Left lung (tissue), 10 donors: ENCODE results near the gene GMDS. TPM values are rescaled to one million over a fixed set of nuclear protein-coding genes. Genes with fewer than 3 reads are reported as not detected.

Experiments used
- ATAC-seq: fragments of 200-7000 bp; cut with Tn5 transposase; one replicate; pipeline ENCODE4 v1.9.1; 2020; ENCODE audit warnings: moderate library complexity
- DNase-seq, 4 donors: peaks; one replicate each; pipeline ENCODE4 v3.0.0-alpha.2; 2013 to 2020
- H3K27ac ChIP-seq, 2 donors: fragments of 200-600 bp; sonication (generic) in 1 of 2; one replicate each; pipeline versions ENCODE4 v1.5.0 to v1.8.0; 2020 to 2021
- H3K27me3 ChIP-seq, 2 donors: fragments of 200-600 bp; sonication (generic) in 1 of 2; one replicate each; pipeline versions ENCODE4 v1.5.0 to v1.8.0; 2020 to 2021
- H3K36me3 ChIP-seq, 2 donors: fragments of 200-600 bp; sonication (generic) in 1 of 2; one replicate each; pipeline versions ENCODE4 v1.5.0 to v1.8.0; 2020 to 2021
- H3K4me1 ChIP-seq, 2 donors: fragments of 200-600 bp; one replicate each; pipeline ENCODE4 v1.8.0; 2021
- H3K4me3 ChIP-seq, 2 donors: fragments of 200-600 bp; sonication (generic) in 1 of 2; one replicate each; pipeline versions ENCODE4 v1.5.0 to v1.8.0; 2020 to 2021; ENCODE audit warnings: mild to moderate bottlenecking in 1 of 2
- H3K9me3 ChIP-seq, 2 donors: fragments of 200-600 bp; sonication (generic) in 1 of 2; one replicate each; pipeline versions ENCODE4 v1.5.0 to v1.8.0; 2020 to 2021
- CTCF ChIP-seq, 2 donors: fragments of 200-600 bp; sonication (generic) in 1 of 2; IDR thresholded peaks; one replicate each; pipeline versions ENCODE4 v1.5.0 to v1.8.0; 2021; ENCODE audit warnings: antibody characterized with exemption in 2 of 2
- intact Hi-C, 2 donors: fragments of 100-400 bp; cut with DNase I; formaldehyde crosslinking; loops; one replicate each; pipeline versions ENCODE4 v1.11.2 to v1.14.2; 2022
- polyA plus RNA-seq, 6 donors: library from polyadenylated mRNA; unstranded; fragments of 120-200 nt; gene quantifications; one replicate each; pipeline ENCODE4 v1.2.1, GENCODE V29; 2013; ENCODE audit not compliant: insufficient read length in 6 of 6
- total RNA-seq, 2 donors: library from RNA; stranded (reverse); fragmentation: NEBNext Ultra II Directional; extraction: Animal tissue kit (Norgen Biotek cat#: 25700); gene quantifications; one replicate each; pipeline ENCODE4 v1.2.1, GENCODE V29; 2021
- donor health status: DM: no; HTN: yes; CAD: no.
- donor health status: DM: no; HTN: no; CAD: no.

GMDS gene
- total and polyA plus RNA-seq, 8 donors, result 16.5 to 25.4 (median 21.2) TPM

GRCh38 chr6:1610497-1611321 is 634.7 kb downstream of the GMDS start:
- ATAC-seq, result peak; percentile 2
- H3K4me3 ChIP-seq, result peak overlapping the region; percentile 27 to 59
- intact Hi-C loops, result no loop called here
- peaks cover 12 to 67% of the 10 kb centered on the region in 2 donors for H3K4me1 ChIP-seq
- peak in 1 of 4 donors; percentile 86 for DNase-seq
- no peaks in the 10 kb centered on the region for H3K9me3 ChIP-seq
- H3K36me3 ChIP-seq, result no peaks in the 10 kb centered on the region
- no peak overlapping the region for H3K27ac ChIP-seq
- TF ChIP-seq CTCF (IDR thresholded peaks at IDR 0.05), result no peak
- peaks cover 84 to 100% of the 10 kb centered on the region in 2 donors for H3K27me3 ChIP-seq

- ATAC-seq (peak; percentile 92), DNase-seq (peak in 3 of 4 donors; percentile 80 to 94 (median 83))
- intact Hi-C loops, result loop anchor here in 1 of 2 donors (5.0 to 10.0 kb wide), 5 partner anchors 75 to 835 kb away; no protein-coding TSS in a partner anchor
- no peaks in the 10 kb centered on the region for H3K36me3 ChIP-seq
- TF ChIP-seq CTCF (IDR thresholded peaks at IDR 0.05), result no peak
- no peaks in the 10 kb centered on the region for H3K9me3 ChIP-seq
- peak within 1 kb of the TSS; percentile 55 to 59 for H3K27ac ChIP-seq
- peaks cover 84 to 100% of the 10 kb centered on the region in 2 donors for H3K27me3 ChIP-seq
- H3K4me1 ChIP-seq, result peaks cover 12 to 70% of the 10 kb centered on the region in 2 donors
- peak within 1 kb of the TSS; percentile 44 to 59 for H3K4me3 ChIP-seq
Measured at GRCh38 chr6:1609648-1610496, 635.5 kb downstream of the GMDS start, which contains the start of gene FOXC1. Gene FOXC1, plus strand, starts transcription at chr6:1609915. Its CDS starts 531 bp downstream, at chr6:1610446.

GRCh38 chr6:1609041-1609647 is 636.3 kb downstream of the GMDS start:
- Histone ChIP-seq H3K9me3 (no peaks in the 10 kb centered on the region), H3K4me3 (peak overlapping the region; percentile 31 to 59), H3K36me3 (no peaks in the 10 kb centered on the region), H3K4me1 (peaks cover 19 to 70% of the 10 kb centered on the region in 2 donors), H3K27me3 (peaks cover 84 to 100% of the 10 kb centered on the region in 2 donors), H3K27ac (no peak overlapping the region)
- intact Hi-C loops, result loop anchor here in 1 of 2 donors (5.0 to 10.0 kb wide), 5 partner anchors 76 to 836 kb away; no protein-coding TSS in a partner anchor
- ATAC-seq, result no peak
- DNase-seq, result no peak
- no peak for TF ChIP-seq CTCF (IDR thresholded peaks at IDR 0.05)

- DNase-seq, result no peak
- intact Hi-C loops, result loop anchor here in 1 of 2 donors (5.0 to 10.0 kb wide), 5 partner anchors 76 to 836 kb away; no protein-coding TSS in a partner anchor
- TF ChIP-seq CTCF (IDR thresholded peaks at IDR 0.05), result no peak
- peaks cover 20 to 67% of the 10 kb centered on the region in 2 donors for H3K4me1 ChIP-seq
- no peak for ATAC-seq
- no peak overlapping the region for H3K27ac ChIP-seq
- H3K36me3 ChIP-seq, result no peaks in the 10 kb centered on the region
- H3K9me3 ChIP-seq, result no peaks in the 10 kb centered on the region
- H3K27me3 ChIP-seq, result peaks cover 84 to 100% of the 10 kb centered on the region in 2 donors
- no peak overlapping the region for H3K4me3 ChIP-seq
Measured at GRCh38 chr6:1608222-1609040, 637.0 kb downstream of the GMDS start.
